ENCODE results near the gene C4BPB. TPM values are rescaled to one million over a fixed set of nuclear protein-coding genes. Genes with fewer than 3 reads are reported as not detected.
A peak's percentile ranks its signal among the peaks of the same experiment; 100 is the strongest.

Gene C4BPB
- total and polyA plus RNA-seq, 2 of the 13 experiments (the other 11 are each of a cell fraction or from before 2014, with no cell fraction given): 155 to 266 TPM

DNA sequence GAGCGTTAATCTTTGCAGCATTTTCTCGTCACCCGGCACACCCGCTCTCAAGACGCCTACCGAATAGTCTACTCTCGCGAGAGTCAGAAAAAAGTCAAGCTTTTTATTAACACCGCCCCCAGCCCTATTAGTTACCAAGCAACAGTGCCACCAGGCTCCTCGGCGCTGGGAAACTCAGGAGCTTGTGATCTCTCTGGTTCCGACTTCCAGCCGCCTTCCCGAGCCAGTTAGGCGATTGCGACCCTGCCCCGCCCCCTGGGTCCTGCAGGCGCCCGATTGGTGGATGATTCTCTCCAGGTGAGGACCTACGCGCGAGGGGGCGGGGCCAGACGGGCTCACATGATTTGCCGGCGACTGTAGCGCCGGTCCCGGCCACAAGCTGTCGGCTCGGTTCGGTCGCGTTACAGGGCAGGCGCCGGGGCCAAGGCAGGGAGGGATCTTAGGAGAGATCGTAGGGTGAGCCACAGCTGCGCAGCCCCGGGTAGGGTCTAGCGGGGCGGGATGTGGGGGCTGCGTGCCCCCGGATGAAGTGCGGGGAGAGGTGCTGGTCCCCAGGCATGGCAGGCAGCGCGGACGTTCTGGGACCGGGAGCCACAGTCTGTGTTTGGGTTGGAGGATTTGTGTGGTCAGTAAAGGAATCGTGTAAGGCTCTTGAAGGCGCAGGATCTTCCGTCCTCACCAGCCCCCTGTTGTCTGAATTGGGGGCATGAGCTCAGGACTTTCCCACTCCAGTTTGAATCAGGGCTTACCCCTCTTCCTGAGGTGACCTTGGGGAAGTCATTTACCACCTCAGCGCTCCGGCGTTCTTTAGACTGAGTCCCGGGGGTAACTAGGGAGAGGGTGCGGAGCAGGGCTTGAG is 35.5 kb upstream of the C4BPB start, which contains the start of gene PFKFB2 (continued):
- TF ChIP-seq, protein P1, sequence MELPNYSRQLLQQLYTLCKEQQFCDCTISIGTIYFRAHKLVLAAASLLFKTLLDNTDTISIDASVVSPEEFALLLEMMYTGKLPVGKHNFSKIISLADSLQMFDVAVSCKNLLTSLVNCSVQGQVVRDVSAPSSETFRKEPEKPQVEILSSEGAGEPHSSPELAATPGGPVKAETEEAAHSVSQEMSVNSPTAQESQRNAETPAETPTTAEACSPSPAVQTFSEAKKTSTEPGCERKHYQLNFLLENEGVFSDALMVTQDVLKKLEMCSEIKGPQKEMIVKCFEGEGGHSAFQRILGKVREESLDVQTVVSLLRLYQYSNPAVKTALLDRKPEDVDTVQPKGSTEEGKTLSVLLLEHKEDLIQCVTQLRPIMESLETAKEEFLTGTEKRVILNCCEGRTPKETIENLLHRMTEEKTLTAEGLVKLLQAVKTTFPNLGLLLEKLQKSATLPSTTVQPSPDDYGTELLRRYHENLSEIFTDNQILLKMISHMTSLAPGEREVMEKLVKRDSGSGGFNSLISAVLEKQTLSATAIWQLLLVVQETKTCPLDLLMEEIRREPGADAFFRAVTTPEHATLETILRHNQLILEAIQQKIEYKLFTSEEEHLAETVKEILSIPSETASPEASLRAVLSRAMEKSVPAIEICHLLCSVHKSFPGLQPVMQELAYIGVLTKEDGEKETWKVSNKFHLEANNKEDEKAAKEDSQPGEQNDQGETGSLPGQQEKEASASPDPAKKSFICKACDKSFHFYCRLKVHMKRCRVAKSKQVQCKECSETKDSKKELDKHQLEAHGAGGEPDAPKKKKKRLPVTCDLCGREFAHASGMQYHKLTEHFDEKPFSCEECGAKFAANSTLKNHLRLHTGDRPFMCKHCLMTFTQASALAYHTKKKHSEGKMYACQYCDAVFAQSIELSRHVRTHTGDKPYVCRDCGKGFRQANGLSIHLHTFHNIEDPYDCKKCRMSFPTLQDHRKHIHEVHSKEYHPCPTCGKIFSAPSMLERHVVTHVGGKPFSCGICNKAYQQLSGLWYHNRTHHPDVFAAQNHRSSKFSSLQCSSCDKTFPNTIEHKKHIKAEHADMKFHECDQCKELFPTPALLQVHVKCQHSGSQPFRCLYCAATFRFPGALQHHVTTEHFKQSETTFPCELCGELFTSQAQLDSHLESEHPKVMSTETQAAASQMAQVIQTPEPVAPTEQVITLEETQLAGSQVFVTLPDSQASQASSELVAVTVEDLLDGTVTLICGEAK (IDR thresholded peaks at IDR 0.05): no peak
- TF ChIP-seq, protein P1 (CRISPR knock-in tag; IDR thresholded peaks at IDR 0.05): peak; percentile 43; the same call in 1 of the 2 replicates
- TF ChIP-seq SRSF9 (IDR thresholded peaks at IDR 0.05; ENCODE audit: borderline replicate concordance, insufficient read depth, low read depth, low read length, poor library complexity, severe bottlenecking): no peak
- TF ChIP-seq STAT5B (CRISPR knock-in tag; IDR thresholded peaks at IDR 0.05): no peak
- peak; percentile 16 for TF ChIP-seq ZFX (CRISPR knock-in tag; IDR thresholded peaks at IDR 0.05; ENCODE audit: low read depth)
- TF ChIP-seq ZFP37 (CRISPR knock-in tag; IDR thresholded peaks at IDR 0.05; ENCODE audit: borderline replicate concordance): no peak
- no peak for TF ChIP-seq NR1H2 (CRISPR knock-in tag; IDR thresholded peaks at IDR 0.05; ENCODE audit: borderline replicate concordance, low read depth)
- TF ChIP-seq, protein P2, sequence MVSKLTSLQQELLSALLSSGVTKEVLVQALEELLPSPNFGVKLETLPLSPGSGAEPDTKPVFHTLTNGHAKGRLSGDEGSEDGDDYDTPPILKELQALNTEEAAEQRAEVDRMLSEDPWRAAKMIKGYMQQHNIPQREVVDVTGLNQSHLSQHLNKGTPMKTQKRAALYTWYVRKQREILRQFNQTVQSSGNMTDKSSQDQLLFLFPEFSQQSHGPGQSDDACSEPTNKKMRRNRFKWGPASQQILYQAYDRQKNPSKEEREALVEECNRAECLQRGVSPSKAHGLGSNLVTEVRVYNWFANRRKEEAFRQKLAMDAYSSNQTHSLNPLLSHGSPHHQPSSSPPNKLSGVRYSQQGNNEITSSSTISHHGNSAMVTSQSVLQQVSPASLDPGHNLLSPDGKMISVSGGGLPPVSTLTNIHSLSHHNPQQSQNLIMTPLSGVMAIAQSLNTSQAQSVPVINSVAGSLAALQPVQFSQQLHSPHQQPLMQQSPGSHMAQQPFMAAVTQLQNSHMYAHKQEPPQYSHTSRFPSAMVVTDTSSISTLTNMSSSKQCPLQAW (CRISPR knock-in tag; IDR thresholded peaks at IDR 0.05): peak; percentile 81
- TF ChIP-seq EEA1 (CRISPR knock-in tag; IDR thresholded peaks at IDR 0.05; ENCODE audit: borderline replicate concordance): no peak
- TF ChIP-seq, protein P3, sequence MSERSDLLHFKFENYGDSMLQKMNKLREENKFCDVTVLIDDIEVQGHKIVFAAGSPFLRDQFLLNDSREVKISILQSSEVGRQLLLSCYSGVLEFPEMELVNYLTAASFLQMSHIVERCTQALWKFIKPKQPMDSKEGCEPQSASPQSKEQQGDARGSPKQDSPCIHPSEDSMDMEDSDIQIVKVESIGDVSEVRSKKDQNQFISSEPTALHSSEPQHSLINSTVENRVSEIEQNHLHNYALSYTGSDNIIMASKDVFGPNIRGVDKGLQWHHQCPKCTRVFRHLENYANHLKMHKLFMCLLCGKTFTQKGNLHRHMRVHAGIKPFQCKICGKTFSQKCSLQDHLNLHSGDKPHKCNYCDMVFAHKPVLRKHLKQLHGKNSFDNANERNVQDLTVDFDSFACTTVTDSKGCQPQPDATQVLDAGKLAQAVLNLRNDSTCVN (CRISPR knock-in tag; IDR thresholded peaks at IDR 0.05; ENCODE audit: borderline replicate concordance): 0 out of 2 replicates have a peak, but pooled peaks have one; percentile 15
- TF ChIP-seq YY1 (IDR thresholded peaks at IDR 0.05; ENCODE audit: insufficient read depth, insufficient replicate concordance, low read depth, low read length): peak; percentile 56
- TF ChIP-seq, protein P4, sequence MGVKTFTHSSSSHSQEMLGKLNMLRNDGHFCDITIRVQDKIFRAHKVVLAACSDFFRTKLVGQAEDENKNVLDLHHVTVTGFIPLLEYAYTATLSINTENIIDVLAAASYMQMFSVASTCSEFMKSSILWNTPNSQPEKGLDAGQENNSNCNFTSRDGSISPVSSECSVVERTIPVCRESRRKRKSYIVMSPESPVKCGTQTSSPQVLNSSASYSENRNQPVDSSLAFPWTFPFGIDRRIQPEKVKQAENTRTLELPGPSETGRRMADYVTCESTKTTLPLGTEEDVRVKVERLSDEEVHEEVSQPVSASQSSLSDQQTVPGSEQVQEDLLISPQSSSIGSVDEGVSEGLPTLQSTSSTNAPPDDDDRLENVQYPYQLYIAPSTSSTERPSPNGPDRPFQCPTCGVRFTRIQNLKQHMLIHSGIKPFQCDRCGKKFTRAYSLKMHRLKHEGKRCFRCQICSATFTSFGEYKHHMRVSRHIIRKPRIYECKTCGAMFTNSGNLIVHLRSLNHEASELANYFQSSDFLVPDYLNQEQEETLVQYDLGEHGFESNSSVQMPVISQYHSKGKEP (CRISPR knock-in tag; IDR thresholded peaks at IDR 0.05): no peak
- TF ChIP-seq ZNF563 (CRISPR knock-in tag; IDR thresholded peaks at IDR 0.05): peak; percentile 25; the same call in 1 of the 2 replicates
- TF ChIP-seq HHEX (CRISPR knock-in tag; IDR thresholded peaks at IDR 0.05): no peak
